ENCODE results near the gene REEP1.
"Not testable (repeated sequence)": the region's sequence is repeated elsewhere in the genome, so short reads cannot be mapped to it uniquely, and the experiment has no call there.

REEP1 gene

DNA sequence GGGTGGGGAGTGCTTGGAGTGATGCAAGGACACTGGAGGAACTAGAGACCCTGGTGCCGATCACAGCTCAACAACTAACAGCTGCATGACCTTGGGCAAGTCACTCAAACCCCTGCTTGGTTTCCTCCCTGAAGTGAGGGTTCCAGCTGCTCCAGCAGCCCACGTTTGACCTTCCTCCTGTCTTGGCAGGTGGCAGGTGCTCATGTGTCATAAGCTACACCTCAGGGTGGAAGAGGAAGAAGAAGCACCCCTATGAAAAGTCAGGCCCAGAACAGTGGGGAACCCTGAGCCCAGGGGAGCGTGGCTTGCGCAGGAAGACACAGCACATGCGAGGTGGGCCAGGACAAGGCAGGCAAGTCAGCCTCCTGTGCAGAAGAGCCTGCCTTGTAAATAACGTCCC is 95.8 kb downstream of the REEP1 start:
- no peak for ATAC-seq

DNA sequence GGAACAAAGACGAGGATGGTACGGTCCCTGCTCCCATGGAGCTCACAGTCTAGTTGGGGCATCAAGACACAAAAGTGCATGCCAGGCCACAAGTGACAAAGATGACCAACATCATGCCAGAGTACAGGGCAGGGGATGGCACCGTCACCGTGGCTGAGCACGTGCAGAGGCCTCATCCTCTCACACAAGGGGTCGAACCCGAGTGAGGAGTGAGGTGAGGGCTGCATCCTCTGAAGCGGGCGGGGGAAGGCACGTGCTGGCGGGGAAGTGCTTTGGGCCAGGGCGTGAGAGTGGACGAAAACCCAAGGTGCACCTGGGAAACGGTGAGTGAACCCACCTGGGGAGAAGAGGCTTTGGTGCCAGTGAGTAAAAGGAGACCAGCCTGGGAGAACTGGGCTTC is 97.2 kb downstream of the REEP1 start:
- ATAC-seq = no peak

DNA sequence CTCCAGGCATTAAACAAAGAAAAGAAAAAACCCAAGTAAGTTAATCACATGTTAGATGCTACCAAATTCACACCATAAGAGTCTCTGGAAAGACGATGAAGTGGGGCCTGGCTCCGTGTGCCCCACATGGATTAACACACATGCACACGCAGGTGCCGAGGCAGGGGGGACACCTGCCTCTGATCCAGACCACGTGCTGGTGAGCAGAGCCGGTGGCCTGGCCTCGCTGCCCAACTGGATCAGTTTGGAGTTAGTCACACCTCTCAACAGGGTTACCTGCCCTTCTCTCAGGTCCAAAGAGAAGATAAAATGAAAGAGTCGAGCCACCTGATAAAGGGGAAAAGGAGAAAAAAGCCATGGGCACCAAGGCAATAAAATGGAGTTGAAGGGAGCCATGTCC is 97.7 kb downstream of the REEP1 start:
- no peak for ATAC-seq

DNA sequence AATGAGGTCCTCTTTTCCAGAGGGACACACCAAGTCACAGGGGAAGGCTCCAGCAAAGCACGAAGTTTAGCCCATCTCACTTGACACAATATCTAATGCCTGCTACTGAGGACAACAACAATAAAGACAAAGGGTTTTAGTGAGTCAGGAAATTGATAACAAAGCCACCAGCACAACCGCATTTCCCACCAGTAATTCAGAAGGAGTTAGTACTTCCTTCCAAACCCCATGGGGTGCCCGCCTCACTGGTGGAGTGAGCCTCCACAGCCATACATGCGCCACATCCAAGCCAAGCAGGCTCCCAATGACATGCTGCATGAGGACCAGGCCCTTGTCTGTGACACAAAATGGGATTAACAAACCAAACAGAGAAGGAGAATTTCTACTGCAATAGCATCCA is 98.1 kb downstream of the REEP1 start:
- no peak for ATAC-seq

DNA sequence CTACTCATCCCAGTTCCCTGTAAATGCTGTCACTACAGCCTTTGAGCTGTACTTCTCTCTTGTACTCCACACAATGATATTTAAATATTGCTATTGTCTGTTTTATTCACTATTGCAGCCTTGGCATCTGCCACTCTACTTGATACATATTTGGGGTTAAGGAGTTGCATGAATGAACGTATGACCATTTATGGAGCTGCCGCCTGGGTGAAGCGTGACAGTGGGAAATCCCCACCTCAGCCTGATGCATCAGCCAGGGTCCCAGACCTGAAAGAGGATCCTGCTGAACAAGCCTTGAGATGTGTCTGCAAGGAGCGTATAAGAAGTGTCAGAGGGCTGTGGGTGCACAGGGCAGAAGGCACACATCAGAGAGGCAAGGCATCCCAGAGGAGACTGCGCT is 99.1 kb downstream of the REEP1 start:
- ATAC-seq = peak; percentile 87 to 90

DNA sequence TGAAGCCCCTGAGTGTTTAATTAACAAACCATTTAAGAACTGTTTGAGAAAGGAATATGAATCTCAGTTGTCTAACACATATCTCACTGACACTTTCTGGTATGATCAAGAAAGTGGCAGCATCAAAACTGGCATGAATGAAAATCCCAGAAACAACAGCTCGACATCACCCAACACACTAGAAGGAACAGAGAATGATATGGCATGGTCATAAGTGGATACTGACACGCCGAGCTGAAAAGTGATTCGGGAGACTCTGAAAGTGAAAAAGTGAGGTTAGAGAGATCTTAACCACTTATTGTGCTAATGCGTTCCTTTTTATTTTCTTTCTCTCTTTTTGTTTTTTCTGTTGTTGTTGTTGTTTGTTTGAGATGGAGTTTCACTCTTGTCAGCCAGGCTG is 100.3 kb downstream of the REEP1 start:
- no peak for ATAC-seq

DNA sequence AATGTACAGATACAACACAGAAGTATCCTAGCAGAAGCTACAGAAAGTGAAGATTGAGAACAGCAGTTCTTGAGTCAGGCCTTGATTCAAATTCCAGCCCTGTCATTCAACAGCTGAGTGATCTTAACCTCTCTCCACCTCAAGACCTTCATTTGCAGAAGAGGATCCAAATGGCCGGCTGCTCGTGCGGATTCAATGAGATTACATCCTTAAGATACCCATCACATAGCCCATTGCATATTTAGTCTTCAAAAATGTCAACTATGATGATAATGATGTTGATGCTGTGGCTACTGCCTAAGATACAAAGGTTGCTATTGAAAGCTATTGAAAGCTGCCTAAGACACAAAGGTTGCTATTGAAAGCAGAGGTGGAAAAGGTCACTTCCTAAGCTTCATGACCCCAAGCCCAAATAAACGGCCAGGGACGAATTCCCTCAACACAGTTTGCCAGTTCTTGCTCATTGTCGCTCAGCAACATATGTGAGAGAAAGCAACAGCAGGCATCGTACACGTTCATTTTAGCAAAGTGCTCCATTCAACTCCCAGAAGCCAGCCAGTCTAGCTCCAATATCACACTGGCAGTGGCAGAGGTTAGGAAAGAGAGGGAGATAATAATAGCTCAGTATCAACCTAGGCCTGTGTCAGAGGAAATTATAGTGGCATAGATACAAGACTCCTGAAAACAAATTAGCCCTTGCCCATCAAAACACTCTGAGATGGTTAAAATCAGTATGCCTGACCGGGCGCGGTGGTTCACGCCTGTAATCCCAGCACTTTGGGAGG is 102.0 kb downstream of the REEP1 start:
- no peak for ATAC-seq

DNA sequence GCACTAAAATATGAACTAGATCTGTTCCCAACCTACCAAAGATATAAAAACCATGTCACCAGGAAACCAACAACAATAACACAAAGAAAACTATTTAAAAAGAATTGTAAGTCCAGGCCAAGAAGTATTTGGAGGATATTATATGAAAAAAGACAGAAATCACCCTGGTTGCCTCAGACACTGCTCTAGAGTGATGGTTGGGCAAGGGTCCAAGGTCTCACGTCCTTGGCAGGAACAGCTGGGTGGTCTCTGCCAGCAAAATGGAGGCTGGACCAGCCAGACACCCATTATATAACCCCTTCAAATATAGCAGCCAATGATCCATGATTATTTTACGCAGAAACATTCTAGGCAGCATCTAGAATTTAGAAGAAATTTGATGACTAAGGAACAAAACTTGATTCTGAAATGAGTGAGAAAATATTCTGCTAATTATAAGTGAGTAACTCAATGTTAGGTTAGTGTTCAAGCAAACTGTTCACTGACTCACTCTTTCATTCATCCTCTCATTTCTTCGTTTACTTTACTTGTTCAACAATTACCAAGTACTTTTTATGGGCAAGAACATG is 102.8 kb downstream of the REEP1 start:
- ATAC-seq = peak; percentile 21 to 25

DNA sequence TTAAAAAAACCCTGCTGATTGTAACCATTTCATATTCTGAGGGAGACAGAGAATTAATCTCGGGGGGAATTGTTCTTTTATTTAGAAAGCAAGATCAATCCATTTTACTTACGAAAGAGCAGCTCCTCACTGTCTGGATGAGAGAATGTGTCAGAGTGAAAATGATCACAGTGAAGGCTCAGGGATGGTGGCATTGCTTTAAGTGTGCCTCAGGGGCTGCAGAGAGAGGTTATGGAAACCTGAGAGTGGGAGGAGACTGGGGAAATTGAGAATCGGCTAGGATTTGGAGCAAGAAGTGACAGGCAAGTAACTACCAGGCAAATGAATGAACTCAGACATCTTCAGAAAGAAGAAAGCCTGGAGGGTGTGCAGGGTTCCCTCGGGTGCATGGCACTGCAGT is 104.0 kb downstream of the REEP1 start:
- ATAC-seq = no peak

DNA sequence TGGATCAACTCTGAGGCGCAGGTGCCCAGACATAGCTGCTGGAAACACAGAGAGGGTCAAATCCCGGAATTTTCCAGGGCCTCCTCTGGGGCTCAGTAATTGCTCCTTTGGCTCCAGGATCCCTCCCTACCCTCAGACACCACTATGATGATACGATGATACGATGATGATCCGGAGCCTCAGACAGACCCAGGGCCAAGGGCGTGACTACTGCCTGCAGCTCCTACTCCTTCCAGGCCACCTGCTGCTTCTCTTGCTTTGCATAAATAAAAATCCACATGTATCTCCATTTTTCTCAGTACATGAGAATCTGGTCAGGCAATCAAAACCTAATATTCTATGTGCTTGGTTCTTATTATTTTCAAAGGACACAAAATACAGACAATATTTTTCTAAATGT is 104.5 kb downstream of the REEP1 start:
- ATAC-seq = no peak

DNA sequence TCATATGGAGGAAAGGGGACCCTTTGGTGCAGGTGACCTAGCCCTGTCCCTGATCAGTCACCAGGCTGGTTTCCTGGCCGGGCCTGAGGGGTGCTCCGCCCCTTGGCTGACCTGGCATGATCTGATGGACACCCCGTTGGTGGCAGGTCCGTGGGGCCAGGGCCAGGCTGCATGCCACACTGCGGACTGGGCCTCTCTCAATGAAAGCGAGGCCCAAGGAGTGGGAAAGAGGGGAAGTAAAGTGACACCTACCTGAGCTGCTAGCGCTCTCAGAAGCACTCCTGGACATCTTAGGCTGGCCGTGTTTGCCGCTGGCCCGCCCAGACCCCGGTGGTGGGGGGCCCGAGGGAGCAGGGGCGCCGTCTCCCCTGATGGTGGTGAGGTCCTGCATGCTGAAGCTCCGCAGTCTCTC is 105.0 kb downstream of the REEP1 start:
- no peak for ATAC-seq

DNA sequence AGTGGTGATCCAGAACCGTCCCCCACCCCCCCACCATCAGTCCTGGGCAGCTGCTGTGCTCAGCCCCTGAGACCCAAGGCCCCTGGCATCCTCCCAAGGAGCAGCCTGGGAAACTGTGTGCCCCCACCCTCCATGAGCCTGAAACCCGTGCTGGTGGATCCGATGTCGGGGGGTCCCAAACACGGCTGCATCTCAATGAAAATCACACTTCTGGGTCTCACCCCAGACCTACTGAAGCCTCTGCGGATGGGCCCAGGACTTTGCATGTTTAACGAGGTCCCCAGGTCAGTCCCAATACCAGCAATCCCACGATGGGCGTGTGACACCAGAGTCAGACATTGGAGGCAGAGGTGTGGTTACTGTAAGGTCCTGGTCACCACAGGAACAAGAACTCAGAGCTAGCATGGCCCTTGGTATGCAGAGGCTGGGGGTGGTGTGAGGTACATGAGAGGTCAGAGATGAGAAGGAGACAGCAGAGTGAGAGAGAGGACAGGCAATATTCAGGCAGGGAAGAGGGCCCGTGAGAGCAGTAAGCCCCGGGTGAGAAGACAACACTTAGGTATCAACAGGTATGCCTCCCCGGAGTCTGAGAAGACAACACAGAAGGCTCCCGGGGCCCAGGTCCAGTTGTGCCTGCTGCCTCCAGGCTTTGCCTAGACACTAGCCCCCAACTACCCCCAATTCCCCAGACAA is 105.6 kb downstream of the REEP1 start:
- ATAC-seq = no peak

DNA sequence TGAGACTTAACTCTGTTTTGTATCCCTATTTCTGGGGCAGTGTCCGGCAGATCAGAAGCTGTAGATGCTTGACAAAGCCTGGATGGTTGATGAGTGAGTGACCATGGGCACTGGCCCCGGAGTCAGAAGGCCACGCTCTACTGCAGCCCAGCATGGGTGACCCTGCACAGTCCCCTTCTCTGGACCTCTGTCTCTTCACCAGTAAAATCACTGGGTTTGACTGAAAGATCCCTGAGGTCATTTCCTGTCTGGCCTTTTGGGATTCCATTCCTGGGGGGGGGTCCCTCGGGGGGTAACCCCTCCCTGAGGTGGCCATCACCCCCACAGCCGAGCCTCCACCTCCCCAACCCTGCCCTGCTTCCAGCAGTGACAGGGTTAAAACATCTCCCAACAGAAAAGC is 106.5 kb downstream of the REEP1 start:
- ATAC-seq = no peak

DNA sequence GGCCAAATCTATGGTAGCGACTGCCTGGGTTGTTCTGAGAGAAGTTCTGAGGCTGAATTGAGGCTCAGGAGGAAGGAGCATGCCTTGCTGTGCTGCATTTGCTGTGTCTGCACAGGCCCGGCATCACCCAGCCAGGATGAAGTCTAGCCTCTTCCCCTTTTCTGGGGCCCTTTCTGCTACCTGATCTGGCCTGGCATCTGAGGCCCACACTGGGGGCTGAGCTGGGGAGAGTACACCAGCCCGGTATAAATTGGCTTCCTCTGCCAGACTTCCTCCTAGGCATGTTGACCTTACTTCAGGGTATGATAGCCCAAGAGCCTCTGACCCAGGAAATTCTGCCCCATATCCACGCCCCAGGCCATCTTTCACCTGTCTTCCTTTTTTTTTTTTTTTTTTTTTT is 108.2 kb downstream of the REEP1 start:
- no peak for ATAC-seq

DNA sequence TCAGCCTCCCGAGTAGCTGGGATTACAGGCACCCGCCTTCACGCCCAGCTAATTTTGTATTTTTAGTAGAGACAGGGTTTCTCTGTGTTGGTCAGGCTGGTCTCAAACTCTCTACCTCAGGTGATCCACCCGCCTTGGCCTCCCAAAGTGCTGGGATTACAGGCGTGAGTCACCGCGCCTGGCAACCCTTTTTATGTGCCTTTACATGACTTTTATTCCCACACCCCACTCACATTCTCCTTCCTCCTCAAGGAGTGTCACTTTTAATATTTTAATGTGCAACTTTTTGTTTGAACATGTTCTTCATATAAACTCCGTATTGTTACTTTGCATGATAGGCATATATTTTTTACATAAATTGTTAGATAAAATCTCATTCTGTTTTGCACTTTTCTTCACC is 108.9 kb downstream of the REEP1 start:
- not testable (repeated sequence) for ATAC-seq

DNA sequence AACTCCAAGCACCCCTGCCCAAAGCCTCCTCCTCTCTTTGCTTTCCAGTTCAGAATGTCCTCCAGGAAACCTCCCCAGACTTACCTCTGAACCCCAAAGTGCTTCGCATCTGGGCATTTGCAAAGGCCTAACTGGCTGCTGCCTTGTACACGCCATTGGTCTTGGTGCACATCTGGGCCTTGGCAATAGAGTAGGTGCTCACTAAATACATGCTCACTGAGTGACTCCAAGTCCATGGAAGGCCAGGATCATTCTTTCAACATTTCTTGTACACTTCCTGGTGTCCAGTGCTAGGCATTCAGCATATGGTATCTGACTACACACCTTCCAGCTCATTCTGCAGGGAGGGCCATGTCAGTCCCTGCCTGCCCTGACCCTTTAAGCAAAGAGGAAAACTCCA is 109.7 kb downstream of the REEP1 start:
- no peak for ATAC-seq

DNA sequence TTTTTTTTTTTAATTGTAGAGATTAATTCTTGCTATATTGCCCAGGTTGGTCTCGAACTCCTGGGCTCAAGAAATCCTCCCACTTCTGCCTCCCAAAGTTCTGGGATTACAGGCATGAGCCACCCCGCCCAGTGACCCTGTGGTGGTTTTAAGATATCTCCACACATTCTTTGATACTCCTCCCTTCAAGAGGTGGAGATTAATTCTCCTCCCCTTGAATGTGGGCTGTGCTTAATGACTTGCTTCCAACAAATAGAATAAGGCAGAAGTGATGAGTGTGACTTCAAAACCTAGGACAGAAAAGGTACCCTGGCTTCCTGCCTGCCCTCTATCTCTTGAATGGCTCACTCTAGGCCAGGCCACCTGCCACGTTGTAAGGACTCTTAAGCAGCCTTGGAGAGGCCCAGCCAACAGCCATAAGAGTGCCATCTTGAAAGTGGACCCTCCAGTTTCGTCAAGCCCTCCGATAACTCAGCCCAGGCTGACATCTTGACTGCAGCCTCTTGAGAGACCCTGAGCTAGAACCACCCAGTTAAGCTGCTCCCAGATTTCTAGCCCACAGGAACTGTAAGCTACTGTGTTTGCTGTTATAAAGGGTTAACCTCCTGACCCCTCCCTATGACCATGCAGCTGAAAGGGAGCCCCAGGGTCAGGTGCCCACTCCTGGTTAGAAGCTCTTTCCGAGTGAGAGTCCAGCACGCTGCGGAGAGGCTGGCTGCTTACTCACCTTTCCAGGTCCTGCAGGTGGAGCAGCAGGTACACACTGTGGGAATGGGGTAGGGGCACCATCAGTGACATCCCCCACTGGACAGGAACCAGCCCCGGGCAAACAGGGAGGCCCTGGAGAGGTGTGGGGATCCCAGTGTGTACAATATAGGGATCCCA is 110.5 kb downstream of the REEP1 start:
- no peak for ATAC-seq

DNA sequence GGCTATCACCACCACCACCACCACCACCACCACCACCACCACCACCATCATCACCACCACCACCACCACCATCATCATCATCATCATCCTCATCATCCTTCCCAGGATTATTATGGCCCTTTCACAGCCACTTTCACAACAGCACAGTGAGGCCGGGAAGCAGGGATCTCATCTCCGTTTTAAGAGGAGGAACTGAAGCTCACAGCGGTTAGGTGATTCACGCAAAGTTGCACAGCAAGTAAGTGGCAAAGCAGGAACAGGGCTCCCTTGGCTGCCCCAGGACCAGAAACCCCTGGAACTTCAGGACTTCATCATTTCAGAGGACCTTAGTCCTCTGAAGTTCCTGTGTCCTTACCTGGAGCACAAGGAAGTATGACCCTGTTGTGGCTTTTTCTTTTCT is 111.4 kb downstream of the REEP1 start:
- no peak for ATAC-seq

DNA sequence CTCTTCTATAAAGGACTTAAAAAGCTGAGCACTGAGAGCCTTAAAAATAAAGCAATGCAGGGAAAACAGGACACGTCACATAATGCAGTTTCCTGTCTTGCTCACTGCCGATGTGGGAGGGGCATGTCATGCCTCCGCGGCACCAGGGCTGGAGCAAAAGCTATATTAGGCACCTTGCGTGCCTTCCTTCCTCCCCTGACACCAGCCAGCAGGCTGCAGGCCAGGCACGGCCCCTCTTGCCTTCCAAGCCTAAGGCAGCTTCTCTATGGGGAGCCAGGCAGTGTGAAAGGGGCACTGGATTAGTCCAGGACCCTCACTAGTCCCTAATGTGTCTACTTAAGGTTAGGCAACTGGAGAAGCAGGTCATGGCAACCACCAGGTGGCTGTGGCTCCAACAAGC is 111.8 kb downstream of the REEP1 start:
- ATAC-seq = peak; percentile 84 to 88

DNA sequence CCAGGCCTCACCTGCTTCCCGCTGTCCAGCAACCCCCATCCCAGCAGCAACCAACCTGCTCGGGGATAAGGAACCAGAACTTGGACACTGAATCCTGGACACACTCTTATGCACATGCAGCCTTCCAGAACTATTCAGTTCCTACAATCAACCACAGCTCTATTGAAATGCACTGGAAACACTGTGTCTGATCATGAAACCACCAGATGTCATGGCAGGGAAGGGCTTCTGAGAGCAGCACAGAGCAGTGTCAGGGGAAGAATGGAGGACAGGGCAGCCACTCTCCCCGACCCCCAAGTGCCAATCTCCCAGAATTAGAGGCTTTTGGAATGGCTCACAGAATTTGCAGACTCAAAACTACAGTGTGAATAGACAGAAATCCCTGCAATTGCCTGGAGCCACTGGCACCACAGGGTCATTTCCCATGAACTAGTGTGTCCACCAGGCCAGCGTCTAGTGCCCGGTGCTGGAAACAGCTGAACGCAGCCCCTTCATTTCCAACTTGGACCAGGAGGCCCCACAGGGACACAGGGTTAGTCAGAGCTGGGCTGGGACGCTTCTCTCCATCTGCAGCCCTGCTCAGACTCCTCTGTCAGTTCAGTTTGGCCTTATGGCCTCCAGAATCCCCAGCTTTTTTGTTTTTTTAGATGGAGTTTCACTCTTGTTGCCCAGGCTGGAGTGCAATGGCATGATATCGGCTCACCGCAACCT is 112.6 kb downstream of the REEP1 start:
- ATAC-seq = no peak

DNA sequence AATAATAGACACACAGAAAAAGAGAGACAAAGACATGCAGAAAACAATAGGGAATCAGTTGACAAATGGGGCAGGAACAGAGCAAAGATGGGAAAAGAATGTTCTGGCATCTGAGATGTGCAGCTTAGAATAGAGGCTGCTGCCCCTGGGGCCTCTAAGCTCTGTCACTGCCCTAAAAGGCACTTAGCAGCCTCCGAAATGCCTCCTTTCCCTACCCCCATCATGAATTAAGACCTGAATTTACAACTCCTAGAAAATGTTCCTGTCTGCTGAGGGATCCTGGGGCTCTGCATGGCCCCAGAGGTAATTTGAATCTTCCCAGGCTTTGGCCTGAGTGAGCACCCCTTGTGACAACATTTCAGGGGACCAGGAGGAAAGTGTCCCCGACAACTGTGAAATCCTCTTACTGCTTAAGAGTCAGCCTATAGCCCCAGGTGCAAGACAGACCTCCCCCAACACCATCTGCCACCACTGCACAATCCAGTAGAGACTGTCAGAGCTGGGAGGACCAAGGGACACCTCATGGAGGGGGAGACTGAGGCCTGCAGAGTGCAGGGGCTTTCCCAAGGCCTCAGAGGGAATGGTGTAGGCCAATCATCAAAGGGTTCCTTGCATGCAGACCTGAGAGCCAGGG is 113.4 kb downstream of the REEP1 start:
- no peak for ATAC-seq
